GM12801 (cell line): ENCODE measurements around the gene SMCP.

Experiments
- CTCF ChIP-seq: IDR thresholded peaks from one replicate; pipeline ENCODE4 v1.5.1; 2011; ENCODE audit warnings: control low read depth; ENCODE audit not compliant: insufficient read length; ENCODE audit errors: extremely low read depth

The SMCP gene

GRCh38 chr1:152924191-152924590 is 46.1 kb downstream of the SMCP start:
- TF ChIP-seq CTCF, result no peak

DNA sequence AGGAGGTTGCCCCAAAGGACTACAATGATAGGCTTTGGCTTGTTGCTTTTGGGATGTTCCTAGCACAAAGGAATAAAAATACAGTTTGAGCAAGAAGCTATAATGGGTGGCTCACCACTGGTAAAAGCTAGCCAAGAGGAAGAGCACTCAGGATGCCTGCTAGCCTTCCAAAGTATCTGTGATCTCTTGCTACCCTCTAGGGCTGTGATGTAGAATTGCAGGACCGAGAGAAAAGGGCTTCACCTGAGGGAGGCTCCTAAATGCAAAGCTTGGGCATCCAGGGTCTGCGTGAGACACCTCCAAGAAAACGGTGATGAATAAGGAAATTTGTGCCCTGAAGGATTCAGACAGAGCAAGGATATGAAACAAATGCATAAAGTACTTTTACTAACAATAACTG is 48.0 kb downstream of the SMCP start:
- TF ChIP-seq CTCF, result no peak

- TF ChIP-seq CTCF, result no peak
These were observed 50.5 kb downstream of the SMCP start for GRCh38 chr1:152928671-152929070.

- TF ChIP-seq CTCF, result no peak
These were observed 54.2 kb downstream of the SMCP start for GRCh38 chr1:152932170-152932811.

- TF ChIP-seq CTCF, result no peak
These were observed 55.1 kb downstream of the SMCP start for GRCh38 chr1:152933196-152933595.
